AG09319 (cell line): ENCODE measurements around the gene CFAP100.

ENCODE experiments used
- DNase-seq: peaks from one replicate; pipeline ENCODE4 v3.0.0-alpha.2; 2010; ENCODE audit warnings: low read depth; ENCODE audit errors: extremely low read depth
- CTCF ChIP-seq: IDR thresholded peaks from 2 replicates; pipeline ENCODE4 v1.5.1; 2011; ENCODE audit warnings: low read depth, mild to moderate bottlenecking, inconsistent platforms, low read length, moderate library complexity

CFAP100 gene

GRCh38 chr3:126480861-126481260 lies 86.2 kb downstream of the CFAP100 start:
- no peak for TF ChIP-seq CTCF
- DNase-seq = no peak

- DNase-seq = no peak
- TF ChIP-seq CTCF = no peak
Measured at GRCh38 chr3:126481808-126482502, 87.2 kb downstream of the CFAP100 start.

GRCh38 chr3:126482503-126483255 lies 88.0 kb downstream of the CFAP100 start:
- DNase-seq = no peak
- TF ChIP-seq CTCF = no peak

- TF ChIP-seq CTCF = no peak
Measured at GRCh38 chr3:126483321-126483761, 88.6 kb downstream of the CFAP100 start.

GRCh38 chr3:126484148-126484547 lies 89.4 kb downstream of the CFAP100 start:
- TF ChIP-seq CTCF = no peak
- DNase-seq = no peak

More at GRCh38 chr3:126483321-126483761, 88.6 kb downstream of the CFAP100 start:
- DNase-seq = no peak

- DNase-seq = no peak
- no peak for TF ChIP-seq CTCF
Measured at GRCh38 chr3:126484662-126485061, 90.0 kb downstream of the CFAP100 start.
